Myocyte (in vitro differentiated cells): ENCODE measurements around the gene BCL2L1. TPM values are rescaled to one million over a fixed set of nuclear protein-coding genes. Genes with fewer than 3 reads are reported as not detected.
"Not testable (repeated sequence)": the region's sequence is repeated elsewhere in the genome, so short reads cannot be mapped to it uniquely, and the experiment has no call there.

ENCODE experiments used
- DNase-seq: peaks from one replicate; pipeline ENCODE4 v3.0.0-alpha.2; 2012; ENCODE audit warnings: low read depth
- total RNA-seq: library from RNA; depleted of rRNA; stranded (reverse); fragments of >200 nt; gene quantifications from 2 replicates; pipeline ENCODE4 v1.2.3, GENCODE V29; 2014

The BCL2L1 gene
- total RNA-seq, 1 donor from 2014 or later, result 172 TPM

- peak; percentile 89 for DNase-seq
Observed at GRCh38 chr20:31661625-31662371, 60.9 kb downstream of the BCL2L1 start.

GRCh38 chr20:31654534-31654933, 68.1 kb downstream of the BCL2L1 start:
- no peak for DNase-seq

DNA sequence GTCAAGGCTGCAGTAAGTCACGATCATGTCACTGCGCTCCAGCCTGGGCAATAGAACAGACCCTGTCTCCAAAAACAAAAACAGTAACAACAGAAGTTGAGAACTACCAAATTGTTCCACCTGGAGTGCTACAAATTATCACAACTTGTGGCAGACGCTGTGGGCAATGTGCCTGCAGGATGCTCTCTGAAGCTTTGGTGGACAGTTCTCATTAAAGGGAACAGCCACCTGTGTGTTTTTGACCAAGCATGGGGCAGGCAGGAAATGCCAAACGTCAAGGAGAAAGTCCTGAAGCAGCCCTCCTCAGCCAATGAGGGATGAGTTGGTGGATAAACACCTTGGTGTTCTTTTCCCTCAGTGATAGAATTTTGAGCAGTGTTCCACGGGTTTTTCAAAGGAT, 69.1 kb downstream of the BCL2L1 start:
- DNase-seq, result no peak

GRCh38 chr20:31652917-31653396, 69.7 kb downstream of the BCL2L1 start:
- DNase-seq, result no peak

GRCh38 chr20:31648104-31648503, 74.6 kb downstream of the BCL2L1 start:
- DNase-seq, result not testable (repeated sequence)

GRCh38 chr20:31644701-31645100, 78.0 kb downstream of the BCL2L1 start:
- peak; percentile 62 for DNase-seq

DNA sequence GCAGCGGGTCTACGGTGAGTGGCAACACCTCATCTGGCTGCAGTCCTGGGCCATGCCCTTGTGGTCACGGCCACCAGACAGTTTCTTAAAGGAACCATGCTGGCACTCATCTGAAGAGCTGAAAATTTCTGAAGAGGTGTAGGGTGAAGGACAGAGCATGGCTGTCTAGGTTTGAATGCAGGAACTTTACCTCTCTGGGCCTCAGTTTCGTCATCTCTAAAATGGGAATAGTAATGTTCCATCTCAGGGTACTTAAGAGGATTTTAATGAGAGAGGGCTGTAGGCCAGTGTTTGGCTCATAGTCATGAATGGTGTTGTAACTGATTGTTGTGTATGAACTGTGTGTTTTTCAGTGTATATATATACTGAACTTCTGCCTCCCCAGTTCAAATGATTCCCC, 79.1 kb downstream of the BCL2L1 start:
- no peak for DNase-seq

DNA sequence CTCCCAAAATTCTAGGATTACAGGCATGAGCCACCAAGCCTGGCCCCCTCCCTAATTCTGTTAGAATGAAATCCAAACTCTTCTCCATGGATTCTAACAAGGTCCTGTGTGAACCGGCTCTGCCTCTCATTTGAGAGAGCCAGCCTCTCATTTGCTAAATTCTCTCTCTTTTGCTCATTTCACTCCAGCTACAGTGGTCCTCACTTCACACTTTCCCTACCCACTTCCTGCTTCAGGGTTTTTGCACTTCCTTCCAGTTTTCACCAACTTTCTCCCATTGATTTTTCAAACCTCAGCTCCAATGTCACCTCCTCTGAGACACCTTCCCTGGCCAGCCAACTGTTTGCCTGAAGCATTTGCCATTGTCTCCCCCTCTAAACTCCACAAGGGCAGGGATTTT, 79.8 kb downstream of the BCL2L1 start:
- DNase-seq, result no peak

GRCh38 chr20:31641391-31641790, 81.3 kb downstream of the BCL2L1 start:
- DNase-seq, result no peak

GRCh38 chr20:31640259-31640658, 82.4 kb downstream of the BCL2L1 start:
- DNase-seq, result no peak

- DNase-seq, result no peak
Observed at GRCh38 chr20:31638816-31639215, 83.9 kb downstream of the BCL2L1 start.

- DNase-seq, result no peak
Observed at GRCh38 chr20:31638317-31638716, 84.4 kb downstream of the BCL2L1 start.

GRCh38 chr20:31637660-31638059, 85.0 kb downstream of the BCL2L1 start, which contains the start of gene COX4I2:
Gene COX4I2, plus strand, starts transcription at chr20:31637912. Its CDS starts 1,106 bp downstream, at chr20:31639018.
- DNase-seq, result no peak

GRCh38 chr20:31633339-31633914, 89.2 kb downstream of the BCL2L1 start:
- DNase-seq, result no peak

DNA sequence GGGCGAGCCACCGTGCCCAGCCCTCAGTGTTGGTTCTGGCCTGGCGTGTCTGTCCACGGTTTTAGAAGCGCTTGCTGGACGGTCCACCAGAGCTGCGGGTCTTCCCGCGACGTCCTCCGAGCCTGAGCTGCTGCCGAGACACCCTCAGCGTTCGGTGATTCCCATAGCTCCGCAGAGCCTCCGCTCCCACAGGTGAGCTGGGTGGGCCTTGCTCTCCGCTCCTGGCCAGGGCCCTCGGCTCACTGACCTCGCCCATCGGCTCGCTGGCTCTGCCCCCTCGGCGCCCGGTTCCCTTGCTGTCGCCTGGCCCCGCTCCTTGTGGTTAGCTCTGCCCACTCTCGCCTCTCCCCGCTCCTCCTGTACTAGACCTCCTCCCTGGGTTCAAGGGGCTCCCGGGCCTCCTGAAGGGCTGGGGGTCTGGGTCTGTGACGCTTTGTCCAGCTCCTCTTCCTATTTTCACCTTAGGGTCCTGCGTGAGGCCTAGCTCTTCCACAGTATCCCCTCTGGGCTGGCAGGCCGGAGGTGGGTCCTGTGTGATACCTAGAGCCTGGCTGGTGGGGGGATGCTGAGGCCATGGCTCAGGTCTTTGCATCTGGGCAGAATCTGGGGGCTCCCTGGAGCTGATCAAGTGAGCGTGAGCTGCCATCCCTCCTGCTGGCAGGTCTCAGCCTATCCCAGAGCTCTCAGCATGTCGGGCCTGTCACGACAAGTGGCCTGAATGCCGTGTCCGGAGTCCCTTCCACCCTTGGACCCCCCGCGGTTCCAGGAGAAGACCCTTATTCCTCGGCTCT, 89.9 kb downstream of the BCL2L1 start:
- no peak for DNase-seq

GRCh38 chr20:31630187-31630790, 92.4 kb downstream of the BCL2L1 start:
- no peak for DNase-seq

DNA sequence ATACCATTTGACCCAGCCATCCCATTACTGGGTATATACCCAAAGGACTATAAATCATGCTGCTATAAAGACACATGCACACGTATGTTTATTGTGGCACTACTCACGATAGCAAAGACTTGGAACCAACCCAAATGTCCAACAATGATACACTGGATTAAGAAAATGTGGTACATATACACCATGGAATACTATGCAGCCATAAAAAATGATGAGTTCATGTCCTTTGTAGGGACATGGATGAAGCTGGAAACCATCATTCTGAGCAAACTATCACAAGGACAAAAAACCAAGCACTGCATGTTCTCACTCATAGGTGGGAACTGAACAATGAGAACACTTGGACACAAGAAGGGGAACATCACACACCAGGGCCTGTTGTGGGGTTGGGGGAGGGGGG, 94.6 kb downstream of the BCL2L1 start:
- not testable (repeated sequence) for DNase-seq

DNA sequence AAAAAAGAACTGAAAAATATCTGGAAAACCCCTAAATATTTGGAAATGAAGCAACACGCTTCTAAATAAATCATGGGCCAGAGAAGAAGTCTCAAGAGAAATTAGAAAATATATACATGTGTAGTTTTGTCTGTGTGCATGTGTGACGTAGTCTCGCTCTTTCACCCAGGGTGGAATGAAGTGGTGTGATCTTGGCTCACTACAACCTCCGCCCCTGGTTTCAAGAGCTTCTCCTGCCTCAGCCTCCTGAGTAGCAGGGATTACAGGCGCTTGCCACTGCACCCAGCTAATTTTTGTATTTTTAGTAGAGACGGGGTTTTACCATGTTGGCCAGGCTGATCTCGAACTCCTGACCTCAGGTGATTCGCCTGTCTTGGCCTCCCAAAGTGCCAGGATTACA, 96.1 kb downstream of the BCL2L1 start:
- DNase-seq, result not testable (repeated sequence)

DNA sequence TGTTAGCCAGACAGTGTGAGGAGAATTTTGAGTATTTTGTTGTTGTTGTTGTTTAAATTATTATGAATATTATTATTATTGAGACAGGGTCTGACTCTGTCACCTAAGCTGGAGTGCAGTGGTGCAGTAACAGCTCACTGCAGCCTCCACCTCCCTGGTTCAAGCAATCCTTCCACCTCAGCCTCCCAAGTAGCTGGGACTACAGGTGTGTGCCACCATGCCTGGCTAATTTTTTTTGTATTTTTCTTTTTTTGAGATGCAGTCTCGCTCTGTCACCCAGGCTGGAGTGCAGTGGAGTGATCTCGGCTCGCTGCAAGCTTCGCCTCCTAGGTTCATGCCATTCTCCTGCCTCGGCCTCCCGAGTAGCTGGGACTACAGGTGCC, 99.6 kb downstream of the BCL2L1 start:
- not testable (repeated sequence) for DNase-seq

GRCh38 chr20:31620246-31620645, 102.4 kb downstream of the BCL2L1 start:
- DNase-seq, result no peak

DNA sequence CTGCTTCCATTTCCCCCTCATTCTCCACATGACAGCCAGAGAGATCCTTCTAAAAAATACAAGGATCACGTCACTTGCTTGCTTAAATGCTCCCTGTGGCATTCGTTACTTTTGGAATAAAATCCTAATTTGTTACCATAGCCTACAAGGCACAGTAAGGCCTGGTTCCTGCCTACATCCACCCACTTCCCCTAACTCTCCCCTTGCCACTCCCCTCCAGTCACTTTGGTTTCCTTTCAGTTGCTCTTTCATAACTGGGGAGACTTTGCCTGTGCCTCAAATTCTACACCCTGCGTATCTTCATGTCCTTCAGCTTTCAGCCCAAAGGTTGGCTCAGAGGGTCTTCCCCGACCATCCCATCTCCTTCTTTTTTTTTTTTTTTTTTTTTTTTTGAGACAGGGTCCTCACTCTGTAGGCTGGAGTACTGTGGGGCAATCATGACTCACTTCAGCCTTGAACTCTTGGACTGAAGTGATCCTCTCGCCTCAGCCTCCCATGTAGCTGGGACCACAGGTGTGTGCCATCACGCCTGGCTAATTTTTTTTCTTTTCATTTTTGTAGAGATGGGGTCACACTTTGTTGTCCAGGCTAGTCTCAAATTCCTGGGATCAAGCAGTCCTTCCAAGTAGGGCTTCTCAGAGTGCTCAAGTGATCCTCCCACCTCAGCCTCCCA, 105.1 kb downstream of the BCL2L1 start:
- no peak for DNase-seq
